HG03060 (cell line): ENCODE results near the gene GPN2.
A peak's percentile ranks its signal among the peaks of the same experiment; 100 is the strongest.
"Not testable (repeated sequence)": the region's sequence is repeated elsewhere in the genome, so short reads cannot be mapped to it uniquely, and the experiment has no call there.

Experiments used
- ATAC-seq: cut with Tn5 transposase; IDR thresholded peaks from one replicate; pipeline ENCODE4 v1.9.1; 2021; ENCODE audit warnings: low read depth, moderate number of reproducible peaks; ENCODE audit not compliant: unreplicated experiment

GPN2 gene

DNA sequence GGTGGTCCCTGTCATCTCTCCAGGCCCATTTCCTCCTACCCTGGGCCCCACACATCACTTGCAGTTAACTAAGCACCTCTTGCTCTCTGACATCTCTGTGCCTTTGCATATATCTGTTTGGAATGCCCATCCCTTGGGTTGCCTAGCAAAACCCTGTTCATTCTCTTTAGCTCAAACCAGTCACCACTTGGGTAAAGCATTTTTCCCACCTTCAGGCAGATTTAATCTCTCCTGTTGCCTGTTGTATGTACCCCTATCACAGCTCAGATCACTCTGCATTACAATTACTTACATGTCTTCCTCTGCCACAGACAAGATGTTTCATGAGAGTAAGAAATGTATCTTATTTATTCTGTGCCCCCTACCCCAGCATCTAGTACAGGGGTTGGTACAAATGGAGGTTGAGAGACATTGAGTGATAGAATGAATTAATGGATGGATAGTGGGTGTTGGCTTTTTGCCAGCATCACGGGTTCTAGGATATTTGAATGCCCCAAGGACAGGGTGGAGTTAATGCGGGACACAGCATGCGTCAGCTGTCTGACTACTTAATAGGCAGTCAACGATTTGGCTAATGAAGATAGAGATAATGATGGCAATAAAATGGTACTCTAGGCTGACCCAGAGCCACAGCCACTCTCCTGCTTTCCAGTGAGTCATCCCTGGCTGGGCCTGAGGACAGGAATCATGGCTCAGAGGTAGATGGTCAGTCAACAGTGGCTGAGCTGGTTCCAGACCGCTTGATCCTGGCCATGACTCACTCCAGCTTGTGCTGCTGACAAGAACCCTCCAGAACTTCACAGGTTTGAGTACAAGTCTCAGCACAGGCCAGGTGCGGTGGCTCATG, 17.2 kb upstream of the GPN2 start:
- ATAC-seq = no peak

DNA sequence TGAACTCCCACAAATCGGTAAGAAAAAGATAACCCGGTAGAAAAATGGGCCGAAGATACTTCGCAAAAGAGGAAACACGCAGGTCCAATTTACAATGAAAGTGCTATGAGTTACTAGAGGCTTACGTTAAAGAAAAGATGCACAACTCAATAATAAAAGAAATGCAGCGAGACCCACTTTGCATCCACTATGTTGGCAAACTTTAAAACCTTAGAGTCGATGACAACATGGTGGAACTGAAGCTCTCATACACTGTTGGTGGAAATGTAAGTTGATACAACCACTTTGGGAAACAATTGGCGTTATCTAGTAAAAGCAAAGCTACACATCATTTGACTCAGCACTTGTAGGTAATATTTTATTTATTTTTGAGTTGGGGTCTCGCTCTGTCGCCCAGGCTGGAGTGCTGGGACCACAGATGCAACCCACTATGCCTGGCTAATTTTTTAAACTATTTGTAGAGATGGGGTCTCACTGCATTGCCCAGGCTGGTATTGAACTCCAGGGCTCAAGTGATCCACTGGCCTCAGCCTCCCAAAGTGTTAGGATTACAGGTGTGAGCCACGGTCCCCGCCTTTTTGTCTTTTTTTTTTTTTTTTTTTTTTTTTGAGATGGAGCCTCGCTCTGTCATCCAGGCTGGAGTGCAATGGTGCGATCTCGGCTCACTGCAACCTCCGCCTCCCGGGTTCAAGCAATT, 10.9 kb upstream of the GPN2 start:
- ATAC-seq = no peak

DNA sequence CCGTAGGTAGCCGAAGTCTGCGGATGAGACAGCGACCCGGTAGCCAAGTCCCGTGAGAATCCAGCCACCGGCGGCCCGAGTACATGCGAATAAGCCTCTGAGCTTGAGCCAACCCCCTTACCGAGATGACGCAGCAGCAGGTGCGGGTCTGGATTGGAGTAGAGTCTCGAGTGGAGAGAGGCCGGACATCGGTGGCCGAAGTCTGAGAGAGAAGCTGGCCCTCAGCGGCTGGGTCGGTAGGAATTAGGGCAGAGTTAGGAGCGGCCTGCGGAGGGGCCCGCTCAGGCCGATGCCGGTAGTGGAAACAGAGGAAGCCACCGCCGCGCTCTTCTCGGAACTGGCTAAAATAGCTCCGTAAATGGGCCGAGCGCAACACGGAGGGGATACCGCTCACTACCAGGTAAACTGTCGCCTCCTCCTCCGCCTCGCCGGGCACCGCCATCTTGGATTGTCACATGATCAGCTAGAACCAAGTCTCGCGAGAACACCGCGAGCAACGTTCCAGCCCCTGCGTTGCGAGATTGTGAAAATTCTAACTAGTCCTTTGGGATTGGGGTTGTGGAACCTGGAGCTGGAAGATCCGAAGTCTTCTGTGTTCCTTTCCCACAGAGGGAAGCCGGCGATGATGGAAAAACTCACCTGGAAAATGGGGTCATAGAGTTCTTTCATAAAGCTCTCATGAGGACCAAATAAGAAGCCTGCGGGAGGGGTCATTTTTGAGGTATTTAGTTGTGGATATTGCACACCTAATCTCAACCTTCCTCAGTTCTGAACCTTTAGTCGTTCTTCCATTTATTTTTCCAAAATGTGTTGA, 10.1 kb upstream of the GPN2 start, which contains the start of gene GPATCH3:
TSS of gene GPATCH3 (minus strand) at position 467 of the 814 bp plus-strand sequence. CDS start at position 442, 25 bp downstream.
- no peak for ATAC-seq

GRCh38 chr1:26897351-26897750, 7.3 kb upstream of the GPN2 start:
- no peak for ATAC-seq

DNA sequence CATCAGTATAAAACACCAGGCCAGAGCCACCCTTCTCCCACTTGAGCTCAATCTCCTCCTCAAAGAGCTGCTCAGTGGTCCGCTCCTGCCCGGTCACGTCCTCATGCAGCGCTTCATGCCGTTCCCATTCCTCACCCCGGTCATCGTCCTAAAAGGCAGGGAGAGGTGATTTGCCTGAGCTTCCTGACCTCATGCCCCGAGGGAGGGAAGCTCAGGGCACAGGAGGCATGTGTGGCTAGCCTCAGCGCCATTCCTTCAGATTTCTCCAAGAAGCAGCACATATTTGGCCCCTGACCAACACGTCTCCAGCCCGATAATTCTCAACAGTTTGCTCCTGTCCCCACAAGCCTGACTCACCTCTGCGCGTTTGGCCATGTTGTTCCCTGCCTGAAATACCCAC, 4.2 kb upstream of the GPN2 start:
- no peak for ATAC-seq

DNA sequence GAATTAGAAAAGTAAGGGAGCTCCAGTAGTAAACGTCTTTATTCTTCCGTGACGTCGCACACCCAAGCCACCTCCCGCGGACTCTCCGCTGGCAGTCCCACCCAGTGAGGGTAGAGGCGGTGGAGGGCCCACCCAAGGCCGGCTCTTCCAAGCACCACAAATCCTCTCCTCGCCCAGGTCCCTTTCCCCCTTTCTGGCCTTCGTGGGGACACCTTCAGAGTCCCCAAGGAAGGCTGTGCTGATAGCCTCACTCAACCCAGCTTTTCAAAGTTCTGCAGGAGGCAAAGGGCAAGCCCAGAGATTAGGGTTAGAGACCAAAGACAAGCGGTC, 349 bp upstream of the GPN2 start:
- ATAC-seq = peak; percentile 12

- no peak for ATAC-seq
Measured at GRCh38 chr1:26888231-26888630, 1.9 kb downstream of the GPN2 start.

GRCh38 chr1:26887125-26887524, 3.0 kb downstream of the GPN2 start:
- no peak for ATAC-seq

- ATAC-seq = no peak
Measured at GRCh38 chr1:26882696-26883463, 7.2 kb downstream of the GPN2 start.

DNA sequence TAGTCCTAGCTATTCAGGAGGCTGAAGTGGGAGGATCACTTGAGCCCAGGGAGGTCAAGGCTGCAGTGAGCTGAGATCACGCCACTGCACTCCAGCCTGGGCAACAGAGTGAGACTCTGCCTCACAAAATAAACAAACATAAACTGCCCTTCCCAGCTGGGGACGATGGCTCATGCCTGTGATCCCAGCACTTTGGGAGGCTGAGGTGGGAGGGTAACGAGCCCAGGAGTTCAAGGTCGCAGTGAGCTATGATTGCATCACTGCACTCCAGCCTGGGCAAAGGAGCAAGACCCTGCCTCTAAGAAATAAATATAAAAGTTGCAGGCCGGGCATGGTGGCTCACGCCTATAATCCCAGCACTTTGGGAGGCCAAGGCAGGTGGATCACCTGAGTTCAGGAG, 8.5 kb downstream of the GPN2 start:
- not testable (repeated sequence) for ATAC-seq

- ATAC-seq = no peak
Measured at GRCh38 chr1:26879793-26880192, 10.3 kb downstream of the GPN2 start.

DNA sequence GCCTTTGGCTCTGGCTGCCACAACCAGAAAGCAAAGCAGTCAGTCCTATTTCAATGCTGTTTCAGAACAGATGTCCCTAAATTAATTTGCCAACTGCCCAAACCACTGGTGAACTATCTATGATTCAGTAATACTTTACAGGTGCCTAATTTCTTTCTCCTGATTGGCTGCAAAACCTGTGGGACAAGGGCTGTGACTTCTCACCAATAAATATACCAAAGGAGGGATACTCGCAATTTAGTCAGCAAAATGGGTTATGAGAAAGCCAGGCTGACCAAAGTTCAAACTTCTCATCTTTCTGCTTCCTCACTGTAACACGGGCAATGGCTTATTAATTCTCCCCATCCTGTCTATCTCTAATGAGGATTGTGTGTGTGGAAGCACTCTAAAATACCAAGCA, 12.8 kb downstream of the GPN2 start:
- no peak for ATAC-seq

GRCh38 chr1:26874896-26875295, 15.2 kb downstream of the GPN2 start:
- no peak for ATAC-seq

GRCh38 chr1:26873097-26873496, 17.0 kb downstream of the GPN2 start:
- ATAC-seq = not testable (repeated sequence)

DNA sequence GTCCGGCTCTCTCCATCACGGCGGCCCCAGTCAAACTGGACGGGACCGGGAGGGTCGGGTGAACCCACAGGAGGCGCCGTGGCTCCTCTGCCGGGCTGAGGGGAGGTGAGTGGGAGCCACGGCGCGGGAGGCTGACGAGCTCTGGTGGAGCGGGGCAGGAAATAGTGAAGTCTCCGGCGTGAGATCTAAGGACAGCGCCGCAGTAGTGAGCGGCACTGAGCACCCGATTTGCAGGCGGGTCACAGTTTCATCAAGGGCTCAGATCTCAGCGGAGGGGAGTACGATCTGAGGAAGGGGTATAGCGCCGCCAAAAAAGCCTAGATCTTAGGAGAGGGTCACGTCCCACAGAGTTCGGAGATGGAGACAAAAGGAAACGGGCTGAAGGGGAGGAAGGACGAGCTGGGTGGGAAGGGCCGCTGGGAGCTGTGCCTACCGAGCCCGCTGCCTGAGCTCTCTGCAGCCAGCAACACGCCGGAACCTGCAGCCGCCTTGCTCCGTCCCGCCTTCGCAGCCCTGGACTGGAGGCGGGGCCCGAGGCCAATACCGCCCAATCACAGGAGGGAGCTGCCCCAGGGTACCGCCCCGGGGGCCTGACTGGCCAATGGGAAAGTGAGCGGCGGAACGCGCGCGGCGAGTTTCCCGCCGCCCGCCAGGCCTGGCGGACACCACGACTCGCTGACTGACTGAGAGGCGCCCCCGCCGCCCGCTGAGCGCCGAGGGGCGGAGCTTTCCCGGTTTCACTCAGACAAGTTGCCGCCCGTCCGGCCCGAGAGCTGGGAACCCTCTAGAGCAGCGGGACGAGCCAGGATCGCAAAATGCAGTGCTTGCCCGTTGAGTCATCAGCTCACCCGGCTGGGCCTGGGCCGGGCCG, 25.2 kb downstream of the GPN2 start:
- ATAC-seq = peak; percentile 73

DNA sequence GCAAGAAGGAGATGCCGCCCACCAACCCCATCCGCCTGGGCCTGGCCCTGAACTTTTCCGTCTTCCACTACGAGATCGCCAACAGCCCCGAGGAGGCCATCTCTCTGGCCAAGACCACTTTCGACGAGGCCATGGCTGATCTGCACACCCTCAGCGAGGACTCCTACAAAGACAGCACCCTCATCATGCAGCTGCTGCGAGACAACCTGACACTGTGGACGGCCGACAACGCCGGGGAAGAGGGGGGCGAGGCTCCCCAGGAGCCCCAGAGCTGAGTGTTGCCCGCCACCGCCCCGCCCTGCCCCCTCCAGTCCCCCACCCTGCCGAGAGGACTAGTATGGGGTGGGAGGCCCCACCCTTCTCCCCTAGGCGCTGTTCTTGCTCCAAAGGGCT, 26.4 kb downstream of the GPN2 start:
- ATAC-seq = no peak

DNA sequence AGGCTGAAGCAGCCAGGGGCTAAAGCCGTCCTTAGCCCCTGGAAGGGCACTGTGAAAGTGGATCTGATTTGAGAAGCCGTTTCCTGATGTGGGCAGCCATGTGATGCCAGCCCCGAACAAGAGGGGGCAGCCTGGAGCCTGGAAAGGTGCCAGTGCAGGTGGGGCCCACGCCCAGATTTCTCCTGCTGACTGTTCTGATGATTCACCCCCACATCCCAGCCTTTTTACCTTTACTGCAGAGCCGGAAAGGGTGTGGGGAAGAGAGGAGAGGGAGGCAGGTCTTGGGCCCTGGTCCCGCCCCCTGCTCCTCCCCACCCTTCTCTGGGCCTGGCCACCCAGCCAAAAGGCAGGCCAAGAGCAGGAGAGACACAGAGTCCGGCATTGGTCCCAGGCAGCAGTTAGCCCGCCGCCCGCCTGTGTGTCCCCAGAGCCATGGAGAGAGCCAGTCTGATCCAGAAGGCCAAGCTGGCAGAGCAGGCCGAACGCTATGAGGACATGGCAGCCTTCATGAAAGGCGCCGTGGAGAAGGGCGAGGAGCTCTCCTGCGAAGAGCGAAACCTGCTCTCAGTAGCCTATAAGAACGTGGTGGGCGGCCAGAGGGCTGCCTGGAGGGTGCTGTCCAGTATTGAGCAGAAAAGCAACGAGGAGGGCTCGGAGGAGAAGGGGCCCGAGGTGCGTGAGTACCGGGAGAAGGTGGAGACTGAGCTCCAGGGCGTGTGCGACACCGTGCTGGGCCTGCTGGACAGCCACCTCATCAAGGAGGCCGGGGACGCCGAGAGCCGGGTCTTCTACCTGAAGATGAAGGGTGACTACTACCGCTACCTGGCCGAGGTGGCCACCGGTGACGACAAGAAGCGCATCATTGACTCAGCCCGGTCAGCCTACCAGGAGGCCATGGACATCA, 27.1 kb downstream of the GPN2 start, which contains the start of gene SFN:
TSS of gene SFN (plus strand) at position 369 of the 904 bp plus-strand sequence. CDS start at position 433, 64 bp downstream.
- ATAC-seq = no peak

GRCh38 chr1:26861889-26862378, 28.1 kb downstream of the GPN2 start:
- ATAC-seq = no peak
